ENCODE data around the gene SLC38A10. TPM values are rescaled to one million over a fixed set of nuclear protein-coding genes. Genes with fewer than 3 reads are reported as not detected.

Gene SLC38A10
- total and polyA plus RNA-seq, 2 of the 13 experiments (the other 11 are each of a cell fraction or from before 2014, with no cell fraction given), result 23.4 to 55.8 TPM

- FAIRE-seq (no peak), ATAC-seq (no peak), DNase-seq (ENCODE audit: low spot score) (no peak)
- in situ Hi-C loops (cut with HindIII; ENCODE audit: extremely low pct_ligation_motif_present, low pct_unique_long_range_greater_than_20kb) (no loop called here), intact Hi-C loops (cut with micrococcal nuclease; ENCODE audit: unreplicated experiment) (no loop called here)
- POLR2A ChIA-PET, result no interaction called here
- CTCF ChIA-PET (ENCODE audit: low intra/inter-chr PET ratio, low total read pairs), result no interaction called here
- no peak overlapping the region for H3K27ac ChIP-seq (ENCODE audit: extremely low read length, insufficient read depth, low read length)
- no peak overlapping the region for H2AFZ ChIP-seq (ENCODE audit: low read length)
- 96% methylated on average over 13 of the region's 14 CpGs for WGBS (ENCODE audit: low lambda C conversion rate)
- H4K20me1 ChIP-seq (ENCODE audit: insufficient read depth, low read length), result no peaks in the 10 kb centered on the region; the same call in 1 of the 2 replicates
- H3K27me3 ChIP-seq (ENCODE audit: control insufficient read depth in 1 of 2, insufficient read depth in 2 of 2, low read length in 2 of 2), result no peaks in the 10 kb centered on the region
- no peak overlapping the region for H3K4me2 ChIP-seq (ENCODE audit: low read depth, low read length)
- H3K9ac ChIP-seq (ENCODE audit: insufficient read depth, low read depth, low read length), result no peak overlapping the region
- H3K36me3 ChIP-seq (replicated peaks in 1 of 2; ENCODE audit: control insufficient read depth in 1 of 2, insufficient read depth in 2 of 2, low read length in 2 of 2), result peaks cover 12 to 35% of the 10 kb centered on the region in 2 experiments; a peak in 4 of 5 replicates
- no peaks in the 10 kb centered on the region for H3K4me1 ChIP-seq (ENCODE audit: insufficient read depth, low read length)
- H3K79me2 ChIP-seq (ENCODE audit: insufficient read depth, low read length), result no peaks in the 10 kb centered on the region
- H3K4me3 ChIP-seq (replicated peaks in 1 of 3; ENCODE audit: insufficient read depth in 1 of 3, low read depth in 2 of 3, low read length in 3 of 3), result no peak overlapping the region
- H3K9me3 ChIP-seq (ENCODE audit: low read length), result no peaks in the 10 kb centered on the region
- BruUV-seq (replicated peaks), result no TSS peak
- TF ChIP-seq DMAP1 (CRISPR knock-in tag; IDR thresholded peaks at IDR 0.05) (no peak), KDM4B (CRISPR knock-in tag; IDR thresholded peaks at IDR 0.05) (no peak), SMAD3 (CRISPR knock-in tag; IDR thresholded peaks at IDR 0.05) (no peak), ETS1 (CRISPR knock-in tag; IDR thresholded peaks at IDR 0.05) (no peak), RBM22 (optimal IDR thresholded peaks at IDR 0.05; ENCODE audit: low read length) (no peak), NFIC (IDR thresholded peaks at IDR 0.05; ENCODE audit: low read length) (no peak), ESRRA (CRISPR knock-in tag; IDR thresholded peaks at IDR 0.05; ENCODE audit: low read depth) (no peak), ZNF747 (CRISPR knock-in tag; IDR thresholded peaks at IDR 0.05; ENCODE audit: borderline replicate concordance) (no peak), ZNF10 (CRISPR knock-in tag; IDR thresholded peaks at IDR 0.05; ENCODE audit: borderline replicate concordance, low read depth) (no peak), ZNF232 (CRISPR knock-in tag; IDR thresholded peaks at IDR 0.05; ENCODE audit: borderline replicate concordance) (no peak), ZNF33A (CRISPR knock-in tag; IDR thresholded peaks at IDR 0.05; ENCODE audit: borderline replicate concordance) (no peak), MYNN (CRISPR knock-in tag; IDR thresholded peaks at IDR 0.05; ENCODE audit: low read depth) (no peak), EED (CRISPR knock-in tag; IDR thresholded peaks at IDR 0.05) (no peak), ZNF30 (CRISPR knock-in tag; IDR thresholded peaks at IDR 0.05) (no peak), CBX1 (IDR thresholded peaks at IDR 0.05; ENCODE audit: low read depth) (no peak), CC2D1A (CRISPR knock-in tag; IDR thresholded peaks at IDR 0.05) (no peak)
- TF ChIP-seq, protein P1, sequence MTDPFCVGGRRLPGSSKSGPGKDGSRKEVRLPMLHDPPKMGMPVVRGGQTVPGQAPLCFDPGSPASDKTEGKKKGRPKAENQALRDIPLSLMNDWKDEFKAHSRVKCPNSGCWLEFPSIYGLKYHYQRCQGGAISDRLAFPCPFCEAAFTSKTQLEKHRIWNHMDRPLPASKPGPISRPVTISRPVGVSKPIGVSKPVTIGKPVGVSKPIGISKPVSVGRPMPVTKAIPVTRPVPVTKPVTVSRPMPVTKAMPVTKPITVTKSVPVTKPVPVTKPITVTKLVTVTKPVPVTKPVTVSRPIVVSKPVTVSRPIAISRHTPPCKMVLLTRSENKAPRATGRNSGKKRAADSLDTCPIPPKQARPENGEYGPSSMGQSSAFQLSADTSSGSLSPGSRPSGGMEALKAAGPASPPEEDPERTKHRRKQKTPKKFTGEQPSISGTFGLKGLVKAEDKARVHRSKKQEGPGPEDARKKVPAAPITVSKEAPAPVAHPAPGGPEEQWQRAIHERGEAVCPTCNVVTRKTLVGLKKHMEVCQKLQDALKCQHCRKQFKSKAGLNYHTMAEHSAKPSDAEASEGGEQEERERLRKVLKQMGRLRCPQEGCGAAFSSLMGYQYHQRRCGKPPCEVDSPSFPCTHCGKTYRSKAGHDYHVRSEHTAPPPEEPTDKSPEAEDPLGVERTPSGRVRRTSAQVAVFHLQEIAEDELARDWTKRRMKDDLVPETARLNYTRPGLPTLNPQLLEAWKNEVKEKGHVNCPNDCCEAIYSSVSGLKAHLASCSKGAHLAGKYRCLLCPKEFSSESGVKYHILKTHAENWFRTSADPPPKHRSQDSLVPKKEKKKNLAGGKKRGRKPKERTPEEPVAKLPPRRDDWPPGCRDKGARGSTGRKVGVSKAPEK (CRISPR knock-in tag; IDR thresholded peaks at IDR 0.05; ENCODE audit: borderline replicate concordance), result no peak
Observed at GRCh38 chr17:81195941-81196495, 99.1 kb downstream of the SLC38A10 start.

Measured in HepG2 (cell line).